HG02571 (cell line): ENCODE data around the gene PLEKHO2.
A peak's percentile ranks its signal among the peaks of the same experiment; 100 is the strongest.

Source experiments
- ATAC-seq: cut with Tn5 transposase; IDR thresholded peaks from one replicate; pipeline ENCODE4 v1.9.1; 2021; ENCODE audit warnings: mild to moderate bottlenecking, moderate library complexity; ENCODE audit not compliant: unreplicated experiment

PLEKHO2 gene

DNA sequence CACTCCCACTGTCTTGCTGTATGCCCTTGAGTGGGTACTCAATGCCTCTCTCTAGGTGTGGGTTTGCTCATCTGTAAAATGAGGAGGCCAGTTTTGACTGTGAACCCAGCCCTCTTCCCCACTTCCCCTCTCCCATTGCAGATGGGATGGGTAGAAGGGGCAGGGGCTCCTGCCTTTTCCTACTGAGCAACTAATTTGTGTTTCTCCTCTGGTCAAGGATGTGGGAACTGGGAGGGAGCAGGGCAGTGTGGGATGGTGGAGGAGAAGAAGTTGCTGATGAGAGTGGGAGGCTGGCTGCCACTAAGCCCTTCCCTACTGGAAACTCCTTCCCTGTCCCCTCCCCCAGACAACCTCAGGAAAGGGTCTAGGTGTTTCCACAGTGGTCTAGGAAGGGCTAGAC, 49.8 kb downstream of the PLEKHO2 start:
- ATAC-seq, result no peak

- no peak for ATAC-seq
Observed at GRCh38 chr15:64892847-64893403, 51.2 kb downstream of the PLEKHO2 start.

DNA sequence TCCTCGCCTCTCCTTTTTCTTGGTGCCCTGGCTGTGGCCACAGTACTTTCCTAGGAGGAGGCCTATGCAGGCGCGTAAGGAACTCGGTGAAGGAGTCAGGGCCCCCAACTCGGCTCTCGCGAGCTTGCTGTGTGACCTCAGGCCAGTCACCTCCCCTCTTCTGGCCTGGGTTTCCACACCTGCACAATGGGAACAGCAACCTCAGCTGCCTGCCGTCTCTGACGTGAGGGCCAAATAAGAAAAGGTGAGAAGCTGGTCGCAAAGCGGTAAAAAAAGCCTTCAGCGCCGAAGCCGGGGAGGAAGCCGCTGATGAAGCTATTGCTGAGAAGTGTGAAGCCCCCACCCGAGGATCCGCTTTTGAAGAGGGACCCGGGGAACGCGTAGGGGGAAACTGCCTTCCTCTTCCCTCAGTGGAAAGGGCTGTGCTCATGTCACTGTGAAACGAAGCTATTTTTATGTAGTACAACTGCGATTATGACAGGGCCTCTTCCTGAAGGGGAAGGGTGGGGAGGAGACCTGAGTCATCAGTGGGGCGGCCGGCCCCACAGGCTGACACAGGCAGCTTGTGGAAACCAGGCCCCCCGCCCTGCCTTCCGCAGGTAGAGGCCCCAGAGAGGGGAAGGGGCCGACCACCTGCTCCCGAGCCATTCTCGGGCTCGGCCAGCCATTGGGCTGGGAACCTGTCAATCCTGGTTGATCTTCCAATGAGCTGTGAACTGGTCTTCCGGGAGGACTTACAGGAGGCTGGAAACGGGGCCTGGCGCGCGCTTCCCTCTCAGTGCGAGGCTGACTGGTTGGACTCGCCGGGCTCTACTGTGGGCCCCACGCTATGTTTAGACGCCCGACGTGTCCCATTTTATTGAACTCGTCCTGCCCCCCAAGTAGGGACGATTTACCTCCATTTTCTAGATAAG, 52.0 kb downstream of the PLEKHO2 start:
- peak; percentile 64 for ATAC-seq

DNA sequence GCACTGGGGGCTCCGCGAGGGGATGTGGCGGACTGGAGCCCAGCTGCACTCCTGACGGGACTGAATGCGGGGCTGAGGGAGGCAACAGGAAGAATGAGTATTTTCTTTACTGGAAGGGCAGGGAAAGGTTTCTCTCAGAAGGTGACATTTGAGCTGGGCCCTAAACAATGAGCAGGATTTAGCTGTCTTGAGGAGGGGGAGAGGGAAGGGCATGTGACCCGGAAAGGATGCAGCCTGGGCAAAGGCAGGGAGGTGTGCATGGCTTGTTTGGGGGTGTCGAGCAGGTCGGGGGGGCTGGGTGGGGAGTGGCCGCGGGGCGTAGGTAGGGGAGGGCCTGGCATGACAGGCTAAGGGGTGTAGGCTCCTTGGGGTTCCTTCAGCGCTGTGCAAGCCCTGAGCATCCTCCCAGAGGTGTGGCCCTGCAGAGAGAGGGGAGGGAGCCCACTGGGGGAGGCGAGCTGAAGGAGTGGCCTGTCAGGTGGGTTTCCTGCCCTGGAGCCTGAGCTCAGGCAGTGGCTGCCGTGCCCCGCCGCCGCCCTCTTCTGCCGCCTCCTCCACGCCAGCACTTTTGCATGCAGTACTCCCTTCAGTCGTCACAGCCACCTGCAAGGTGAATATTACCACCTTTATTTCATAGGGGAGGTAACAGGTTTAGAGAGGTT, 52.8 kb downstream of the PLEKHO2 start:
- peak; percentile 37 for ATAC-seq

DNA sequence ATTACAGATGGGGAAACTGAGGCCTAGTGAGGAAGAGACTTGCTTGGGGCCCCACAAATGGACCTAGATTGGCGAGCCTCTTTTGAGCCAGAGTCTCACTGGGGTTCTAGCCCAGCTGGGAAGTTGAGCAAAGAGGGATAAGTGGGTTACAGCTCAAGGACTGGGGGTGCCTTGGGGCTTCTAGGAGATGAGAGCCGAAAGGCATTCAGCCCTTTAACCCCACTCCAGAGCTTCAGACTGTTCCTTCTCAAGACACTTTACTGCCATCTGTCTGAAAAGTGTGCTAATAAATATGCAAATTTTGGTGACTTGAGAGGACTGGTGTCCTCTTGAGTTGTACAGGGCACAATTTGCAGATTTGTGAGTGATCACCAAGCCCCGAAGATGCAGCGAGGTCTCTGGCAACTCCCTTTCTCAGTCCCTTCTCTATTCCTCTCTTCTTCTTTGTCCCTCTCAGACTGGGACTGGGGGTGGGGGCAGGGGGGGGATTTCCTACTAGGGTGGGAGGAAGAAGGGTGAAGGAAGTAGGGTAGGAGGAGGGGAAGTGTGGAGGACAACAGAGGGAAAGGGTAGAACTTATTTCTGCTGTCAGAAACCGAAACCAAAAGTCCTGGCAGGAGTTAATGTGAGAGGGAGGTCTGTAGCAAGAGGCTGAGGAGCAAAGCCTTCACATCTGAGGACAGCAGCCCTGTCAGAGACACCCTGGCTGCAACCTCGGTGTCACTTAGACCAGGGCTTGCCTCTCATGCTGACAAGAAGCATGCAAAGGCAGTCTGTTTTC, 53.8 kb downstream of the PLEKHO2 start:
- no peak for ATAC-seq

DNA sequence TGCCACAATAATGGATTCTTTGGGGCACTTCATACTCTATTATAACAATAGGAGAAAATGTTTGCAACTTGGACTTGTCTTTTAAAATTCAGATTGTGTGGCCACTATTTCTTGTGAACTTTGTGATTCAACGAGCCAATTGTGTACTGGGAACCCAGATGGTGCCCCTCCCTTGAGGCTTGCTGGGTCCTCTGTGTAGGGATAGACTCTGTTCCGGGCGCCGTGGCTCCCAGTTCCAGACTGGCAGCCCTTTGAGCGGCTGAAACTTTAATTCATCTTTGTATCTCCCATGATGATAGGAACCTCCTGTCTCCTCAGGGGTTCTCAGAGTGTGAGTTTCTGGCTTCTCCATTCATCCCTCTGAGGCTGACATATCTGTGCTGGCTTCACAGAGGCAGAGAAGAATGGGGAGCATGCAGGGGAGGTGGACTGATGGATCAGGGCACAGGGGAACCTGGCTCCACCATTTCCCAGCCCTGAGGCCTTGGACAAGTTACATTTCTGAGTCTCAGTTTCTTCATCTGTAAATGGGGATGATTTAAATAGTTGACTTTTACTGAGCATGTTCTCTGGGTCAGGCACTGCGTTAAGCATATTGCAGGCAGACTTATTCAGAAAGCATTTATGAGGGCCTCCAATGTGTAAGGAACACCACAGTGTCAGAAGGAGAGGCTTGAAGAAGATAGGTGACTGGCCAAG, 54.8 kb downstream of the PLEKHO2 start:
- no peak for ATAC-seq

DNA sequence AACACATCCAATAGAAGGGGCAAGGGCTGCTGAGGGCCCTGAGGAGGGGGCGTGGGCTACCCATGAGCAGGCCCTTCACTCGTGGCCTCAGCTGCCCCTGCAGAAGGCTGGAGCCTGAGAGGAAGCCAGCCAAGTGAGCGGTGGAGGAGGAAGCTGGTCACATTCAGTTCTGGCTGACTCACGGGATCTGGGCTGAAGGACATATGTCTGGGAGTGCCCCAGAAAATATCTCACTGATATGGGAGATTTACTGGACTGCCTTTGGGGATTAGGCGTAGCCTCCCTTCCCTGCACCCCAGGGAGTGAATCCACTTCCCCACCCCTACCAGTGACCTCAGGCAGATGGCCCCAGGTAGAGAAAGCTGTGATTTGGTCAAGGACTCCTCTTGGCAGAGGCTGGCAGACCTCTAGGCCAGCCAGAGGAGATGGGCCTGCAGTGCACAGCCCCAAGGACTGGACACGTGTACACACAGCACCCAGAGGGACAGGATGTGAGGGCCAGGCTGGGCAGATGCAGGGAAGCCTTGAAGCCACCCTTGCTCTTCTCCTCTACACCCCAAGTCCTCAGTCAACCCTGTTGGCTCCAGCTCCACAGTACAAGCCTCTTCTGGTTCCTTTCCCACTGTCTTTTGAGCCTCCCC, 55.8 kb downstream of the PLEKHO2 start:
- ATAC-seq, result no peak

GRCh38 chr15:64898406-64898805, 56.7 kb downstream of the PLEKHO2 start:
- ATAC-seq, result no peak

- no peak for ATAC-seq
Observed at GRCh38 chr15:64901141-64901540, 59.4 kb downstream of the PLEKHO2 start.

GRCh38 chr15:64901914-64902313, 60.2 kb downstream of the PLEKHO2 start:
- ATAC-seq, result no peak

GRCh38 chr15:64902863-64903262, 61.1 kb downstream of the PLEKHO2 start:
- no peak for ATAC-seq

DNA sequence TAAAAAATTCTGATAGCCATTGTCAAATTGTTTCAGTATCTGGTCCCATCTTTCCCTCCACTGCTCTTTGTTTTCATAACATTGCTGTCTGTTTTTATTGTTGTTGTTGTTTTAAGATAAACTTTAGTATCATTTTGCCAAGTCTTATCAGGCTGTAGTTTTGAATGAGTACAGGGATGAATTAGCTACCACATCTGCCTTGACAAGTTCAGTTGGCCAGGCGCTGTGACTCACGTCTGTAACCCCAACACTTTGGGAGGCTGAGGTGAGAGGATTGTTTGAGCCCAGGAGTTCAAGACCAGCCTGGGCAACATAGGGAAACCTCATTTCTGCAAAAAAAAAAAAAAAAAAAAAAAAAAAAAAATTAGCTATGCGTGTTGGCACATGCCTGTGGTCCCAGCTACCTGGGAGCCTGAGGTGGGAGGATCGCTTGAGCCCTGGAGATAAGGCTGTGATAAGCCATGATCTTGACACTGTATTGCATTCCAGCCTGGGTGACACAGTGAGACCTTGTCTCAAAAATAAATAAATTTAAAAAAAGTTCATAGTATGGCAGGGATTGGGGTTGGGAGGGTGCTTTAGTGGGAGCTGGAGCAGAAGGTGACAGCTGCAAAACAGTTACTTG, 61.7 kb downstream of the PLEKHO2 start:
- no peak for ATAC-seq

DNA sequence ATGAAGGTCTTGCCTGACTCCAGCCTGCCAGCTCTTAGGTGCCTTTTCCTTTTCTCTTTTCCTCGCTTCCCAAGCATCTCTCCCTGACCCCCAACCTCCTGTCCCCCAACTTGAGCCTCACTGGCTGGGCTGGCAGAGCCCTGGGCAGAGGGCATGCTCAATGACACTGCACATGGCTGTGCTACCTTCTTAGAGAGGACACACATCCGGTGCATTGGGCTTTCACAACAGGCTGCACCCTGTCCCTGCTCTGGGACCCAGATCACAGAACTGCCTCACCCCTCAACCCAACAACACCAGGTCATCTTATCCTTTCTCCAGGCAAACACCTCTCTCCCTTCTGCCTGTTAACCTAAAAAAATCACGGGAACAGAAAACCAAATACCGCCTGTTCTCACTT, 62.5 kb downstream of the PLEKHO2 start:
- no peak for ATAC-seq

- ATAC-seq, result peak; percentile 61
Observed at GRCh38 chr15:64905119-64905831, 63.6 kb downstream of the PLEKHO2 start.

DNA sequence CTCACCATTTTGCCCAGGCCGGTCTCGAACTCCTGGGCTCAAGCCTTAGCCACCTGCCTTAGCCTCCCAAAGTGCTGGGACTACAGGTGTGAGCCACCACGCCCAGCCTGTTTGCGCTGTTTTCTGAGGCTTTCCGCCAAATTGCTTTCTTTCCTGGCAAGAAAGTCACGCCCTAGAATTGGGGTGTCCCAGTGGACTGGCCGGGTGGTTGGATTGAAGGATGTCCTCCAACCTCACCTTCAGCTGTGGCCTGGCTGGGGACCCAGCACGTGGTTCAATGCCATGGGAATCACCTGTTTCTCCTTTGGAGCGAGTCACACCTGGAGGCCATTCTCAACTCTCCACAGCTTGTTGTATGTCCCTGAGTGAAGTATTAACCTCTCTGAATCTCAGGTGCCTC, 64.2 kb downstream of the PLEKHO2 start:
- ATAC-seq, result no peak

DNA sequence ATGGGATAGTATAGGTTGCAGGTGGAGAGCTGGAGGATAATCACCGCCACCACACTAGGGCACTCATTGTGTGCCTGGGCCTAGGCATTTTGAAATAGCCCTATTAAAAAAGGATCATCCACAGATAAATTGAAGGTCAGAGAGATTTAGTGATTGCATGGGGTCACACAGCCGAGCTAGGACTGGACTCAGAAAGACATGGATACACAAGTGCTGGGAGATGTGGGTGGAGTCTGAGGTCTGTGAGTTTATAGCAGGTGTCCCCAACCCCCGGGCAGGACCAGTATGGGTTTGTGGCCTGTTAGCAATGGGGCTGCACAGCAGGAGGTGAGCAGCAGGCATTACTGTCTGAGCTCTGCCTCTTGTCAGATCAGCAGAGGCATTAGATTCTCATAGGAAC, 64.7 kb downstream of the PLEKHO2 start:
- ATAC-seq, result no peak

DNA sequence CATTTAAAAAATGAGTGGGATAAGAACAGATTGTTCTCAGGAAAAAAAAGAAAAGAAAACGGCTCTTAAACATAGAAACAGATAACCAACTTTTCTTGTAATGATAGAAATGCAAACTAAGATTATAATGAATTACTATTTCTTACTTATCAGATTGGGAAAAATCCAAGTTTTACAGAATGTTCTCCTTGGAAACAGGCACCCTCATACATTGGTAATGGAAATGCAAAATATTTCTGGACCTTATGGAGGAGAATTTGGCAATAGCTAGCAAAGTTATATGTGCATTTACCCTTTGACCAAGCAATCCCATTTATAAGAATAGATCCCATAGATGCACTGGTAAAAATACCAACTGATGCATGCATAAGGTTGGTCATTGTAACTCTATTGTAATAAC, 66.3 kb downstream of the PLEKHO2 start:
- ATAC-seq, result no peak

DNA sequence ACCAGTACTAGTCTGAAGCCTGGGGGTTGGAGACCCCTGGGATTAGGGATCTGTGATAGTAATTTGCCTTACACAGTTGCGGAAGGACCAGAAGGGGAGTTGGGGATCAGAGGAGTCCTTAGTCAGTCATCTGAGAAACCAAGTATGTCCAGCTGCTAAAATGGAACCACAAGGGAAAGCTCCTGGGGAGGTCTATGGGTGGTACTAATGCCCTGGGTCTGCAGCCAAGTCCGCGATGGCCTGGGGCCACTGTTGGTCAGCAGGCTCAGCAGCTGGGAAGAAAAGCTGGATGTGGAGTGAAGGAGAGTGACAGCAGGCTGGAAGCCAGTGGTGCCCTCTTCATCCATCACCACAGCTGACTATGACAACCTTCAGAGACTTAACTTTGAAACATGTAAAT, 67.8 kb downstream of the PLEKHO2 start:
- no peak for ATAC-seq
